Activated T-cell treated with anti-CD3 and anti-CD28 coated beads, Interleukin-2, amount 50 U/mL, for 72 hours (primary cell): Measurements from ENCODE around the gene RAB33A. TPM values are rescaled to one million over a fixed set of nuclear protein-coding genes. Genes with fewer than 3 reads are reported as not detected.
"Not testable (repeated sequence)": the region's sequence is repeated elsewhere in the genome, so short reads cannot be mapped to it uniquely, and the experiment has no call there.

Experiments
- ATAC-seq, 2 donors: fragments of 150-1000 bp; cut with Tn5 transposase; replicated peaks in 1 of 2; 2 replicates each; pipeline ENCODE4 v1.10.0; 2021; ENCODE audit warnings: moderate library complexity in 2 of 2, mild to moderate bottlenecking in 1 of 2
- DNase-seq, 2 donors: peaks; one replicate each; pipeline ENCODE4 v3.0.0; 2021 to 2022; ENCODE audit warnings: mixed read lengths in 1 of 2
- H3K27ac Mint-ChIP-seq: one replicate; pipeline ENCODE4 v1.8.0; 2022; ENCODE audit warnings: mild to moderate bottlenecking, moderate library complexity, mixed read lengths
- H3K27me3 Mint-ChIP-seq: one replicate; pipeline ENCODE4 v1.8.0; 2022; ENCODE audit warnings: low read depth, mixed read lengths
- H3K36me3 Mint-ChIP-seq, 2 donors: one replicate each; pipeline ENCODE4 v1.8.0; 2022; ENCODE audit warnings: mixed read lengths in 2 of 2, mild to moderate bottlenecking in 1 of 2; ENCODE audit not compliant: insufficient read depth in 2 of 2
- H3K4me1 Mint-ChIP-seq: one replicate; pipeline ENCODE4 v1.8.0; 2022; ENCODE audit warnings: low read depth, mixed read lengths
- H3K4me3 Mint-ChIP-seq, 2 donors: one replicate each; pipeline ENCODE4 v1.8.0; 2022; ENCODE audit warnings: mild to moderate bottlenecking in 2 of 2, mixed read lengths in 2 of 2, moderate library complexity in 2 of 2
- H3K9me3 Mint-ChIP-seq, 2 donors: one replicate each; pipeline ENCODE4 v1.8.0; 2022; ENCODE audit warnings: mixed read lengths in 2 of 2
- total RNA-seq, 2 donors: library from RNA; stranded (reverse); gene quantifications; one replicate each; pipeline ENCODE4 v1.2.3, GENCODE V29; 2022

RAB33A gene
- total RNA-seq, 2 donors from 2014 or later: 22.9 to 23.3 TPM

DNA sequence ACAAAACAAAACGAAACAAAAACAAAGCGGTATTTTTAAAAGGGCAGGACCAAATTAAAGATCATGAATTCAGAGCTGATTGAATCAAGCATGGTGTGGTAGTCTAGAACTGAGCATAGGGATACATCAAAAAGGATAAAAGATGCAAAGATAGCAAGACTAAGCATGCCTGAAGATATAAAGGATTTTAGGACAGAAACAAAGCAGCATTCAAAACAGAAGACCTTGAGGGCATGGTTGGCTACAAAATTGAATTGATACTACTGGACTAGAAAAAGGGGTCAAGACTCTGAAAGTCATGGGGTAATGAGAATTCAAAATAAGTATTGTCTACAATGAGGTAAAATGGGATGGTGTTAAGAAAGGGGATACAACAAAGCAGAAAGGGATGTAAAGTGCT, 41.6 kb downstream of the RAB33A start:
- Mint-ChIP-seq H3K27ac (peak overlapping the region; percentile 61), H3K4me1 (peaks cover 23% of the 10 kb centered on the region), H3K9me3 (no peaks in the 10 kb centered on the region), H3K36me3 (peaks cover 3 to 11% of the 10 kb centered on the region in 2 donors), H3K27me3 (peaks cover 8% of the 10 kb centered on the region), H3K4me3 (peak overlapping the region in 1 of 2 donors; percentile 7)
- no peak for ATAC-seq
- no peak for DNase-seq

DNA sequence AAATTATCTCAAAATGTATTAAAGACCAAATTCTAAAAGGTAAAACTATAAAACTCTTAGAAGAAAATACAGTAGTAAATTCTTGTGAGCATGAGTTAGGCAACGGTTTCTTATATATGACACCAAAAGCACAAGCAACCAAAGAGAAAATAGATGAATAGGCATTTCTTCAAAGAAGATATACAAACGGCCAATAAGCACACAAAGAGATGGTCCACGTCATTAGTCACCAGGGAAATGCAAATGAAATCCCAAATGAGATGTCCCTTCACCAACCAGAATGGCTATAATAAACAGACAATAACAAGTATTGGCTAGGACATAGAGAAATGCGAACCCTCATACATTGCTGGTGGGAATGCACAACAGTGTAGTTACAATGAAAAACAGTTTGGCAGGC, 44.6 kb downstream of the RAB33A start:
- Mint-ChIP-seq H3K27ac (no peak overlapping the region), H3K9me3 (no peaks in the 10 kb centered on the region), H3K4me3 (no peak overlapping the region), H3K27me3 (peaks cover 5% of the 10 kb centered on the region), H3K36me3 (peaks cover 3 to 10% of the 10 kb centered on the region in 2 donors), H3K4me1 (peaks cover 16% of the 10 kb centered on the region)
- DNase-seq (no peak), ATAC-seq (no peak)

GRCh38 chrX:130224810-130225209, 53.0 kb downstream of the RAB33A start:
- DNase-seq (no peak), ATAC-seq (no peak)
- Mint-ChIP-seq H3K36me3 (peaks cover 1 to 3% of the 10 kb centered on the region in 2 donors), H3K9me3 (no peaks in the 10 kb centered on the region), H3K4me1 (no peaks in the 10 kb centered on the region), H3K4me3 (no peak overlapping the region), H3K27ac (no peak overlapping the region), H3K27me3 (no peaks in the 10 kb centered on the region)

GRCh38 chrX:130228871-130229270, 57.1 kb downstream of the RAB33A start:
- Mint-ChIP-seq H3K36me3 (peaks cover 1 to 3% of the 10 kb centered on the region in 2 donors), H3K4me3 (no peak overlapping the region), H3K27ac (no peak overlapping the region), H3K27me3 (no peaks in the 10 kb centered on the region), H3K4me1 (no peaks in the 10 kb centered on the region), H3K9me3 (no peaks in the 10 kb centered on the region)
- DNase-seq (no peak), ATAC-seq (no peak)

GRCh38 chrX:130231184-130231583, 59.4 kb downstream of the RAB33A start:
- DNase-seq, H3K27me3 Mint-ChIP-seq, H3K27ac Mint-ChIP-seq, ATAC-seq, H3K4me1 Mint-ChIP-seq, H3K4me3 Mint-ChIP-seq, H3K36me3 Mint-ChIP-seq, H3K9me3 Mint-ChIP-seq: not testable (repeated sequence)

Other genes starting within 250 kb of the RAB33A start
- 1 to 10 TPM; 8.6 to 9.9 TPM for gene BCORL1, start 189.3 kb upstream of the RAB33A start, total RNA-seq
- gene ELF4, start 61.5 kb upstream of the RAB33A start, total RNA-seq: 10 to 100 TPM; 37.9 to 41.0 TPM
- gene AIFM1, start 6.1 kb upstream of the RAB33A start, total RNA-seq: 10 to 100 TPM; 40.6 to 45.6 TPM
- gene ZNF280C, start 96.9 kb downstream of the RAB33A start, total RNA-seq: 1 to 10 TPM; 6.4 to 6.6 TPM
- gene SLC25A14, start 168.0 kb downstream of the RAB33A start, total RNA-seq: 10 to 100 TPM; 14.2 to 14.3 TPM
- not detected for gene GPR119, start 213.7 kb downstream of the RAB33A start, total RNA-seq
- 10 to 100 TPM; 34.4 to 35.3 TPM for gene RBMX2, start 230.0 kb downstream of the RAB33A start, total RNA-seq